CD4-positive, alpha-beta T cell treated with Interleukin-15 for 4 hours (primary cell): ENCODE measurements around the gene CMSS1.
"Not testable (repeated sequence)": the region's sequence is repeated elsewhere in the genome, so short reads cannot be mapped to it uniquely, and the experiment has no call there.

Experiments
- DNase-seq: peaks from one replicate; pipeline ENCODE4 v3.0.0-alpha.2; 2020; ENCODE audit warnings: low spot score

CMSS1 gene

DNA sequence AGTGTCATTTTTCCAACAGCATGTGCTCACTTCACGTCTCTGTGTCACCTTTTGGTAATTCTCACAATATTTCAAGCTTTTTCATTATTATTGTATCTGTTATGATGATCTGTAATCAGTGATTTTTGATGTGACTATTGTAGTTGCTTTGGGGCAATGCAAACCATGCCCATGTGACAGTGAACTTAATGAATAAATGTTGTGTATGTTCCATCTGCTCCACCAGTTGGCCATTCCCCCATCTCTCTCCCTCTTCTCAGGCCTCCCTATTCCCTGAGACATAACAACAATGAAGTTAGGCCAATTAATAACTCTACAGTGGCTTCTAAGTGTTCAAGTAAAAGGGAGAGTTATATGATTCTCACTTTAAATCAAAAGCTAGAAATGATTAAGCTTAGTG lies 410.6 kb downstream of the CMSS1 start:
- no peak for DNase-seq

DNA sequence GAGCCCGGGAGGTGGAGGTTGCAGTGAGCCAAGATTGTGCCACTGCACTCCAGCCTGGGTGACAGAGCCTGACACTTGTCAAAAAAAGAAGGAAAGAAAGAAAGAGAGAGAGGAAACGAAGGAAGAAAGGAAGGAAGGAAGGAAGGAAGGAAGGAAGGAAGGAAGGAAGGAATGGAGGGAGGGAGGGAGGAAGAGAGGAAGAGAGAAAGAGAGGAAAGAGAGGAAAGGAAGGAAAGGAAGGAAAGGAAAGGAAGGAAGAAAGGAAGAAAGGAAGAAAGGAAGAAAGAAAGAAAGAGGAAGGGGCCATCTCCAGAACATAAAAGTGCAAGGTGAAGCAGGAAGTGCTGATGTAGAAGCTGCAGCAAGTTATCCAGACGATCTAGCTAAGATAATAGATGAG lies 411.5 kb downstream of the CMSS1 start:
- not testable (repeated sequence) for DNase-seq

DNA sequence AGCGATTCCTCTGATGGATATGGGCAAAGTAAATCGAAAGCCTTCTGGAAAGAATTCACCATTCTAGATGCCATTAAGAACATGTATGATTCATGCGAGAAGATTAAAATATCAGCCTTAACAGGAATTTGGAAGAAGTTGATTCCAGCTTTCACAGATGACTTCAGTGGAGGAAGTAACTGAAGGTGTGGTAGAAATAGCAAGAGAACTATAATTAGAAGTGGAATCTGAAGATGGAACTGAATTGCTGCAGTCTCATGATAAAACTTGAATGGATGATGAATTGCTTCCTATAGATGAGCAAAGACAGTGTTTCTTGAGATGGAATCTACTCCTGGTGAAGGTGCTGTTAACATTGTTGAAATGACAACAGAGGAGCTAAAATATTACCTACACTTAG lies 413.0 kb downstream of the CMSS1 start:
- DNase-seq: no peak
